Measurements from ENCODE around the gene MPP2.
"Not testable (repeated sequence)": the region's sequence is repeated elsewhere in the genome, so short reads cannot be mapped to it uniquely, and the experiment has no call there.

MPP2 gene

GRCh38 chr17:43927929-43928328, 20.6 kb upstream of the MPP2 start:
- FAIRE-seq, result not testable (repeated sequence)

GRCh38 chr17:43927060-43927864, 19.9 kb upstream of the MPP2 start:
- no peak for FAIRE-seq

DNA sequence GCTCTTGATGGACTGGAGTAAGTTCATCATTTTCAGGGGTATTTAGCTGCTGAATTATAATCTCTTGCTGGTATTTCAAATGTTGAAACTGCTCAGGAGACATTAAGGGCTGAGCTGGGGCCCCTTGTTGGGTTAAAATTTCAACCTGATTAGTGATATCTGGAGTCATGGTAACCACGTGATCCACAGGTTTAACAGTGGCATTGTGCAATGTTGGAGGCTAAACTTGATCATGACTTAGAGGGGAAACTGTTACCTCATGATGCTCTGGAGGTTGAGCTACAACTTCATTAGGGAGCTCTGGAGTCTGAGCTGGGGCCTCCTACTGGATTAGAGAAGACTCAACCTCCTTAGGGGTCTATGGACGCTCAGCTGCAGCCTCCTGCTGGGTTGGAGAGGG, 17.2 kb upstream of the MPP2 start:
- no peak for FAIRE-seq

- FAIRE-seq, result no peak
These were observed 13.3 kb upstream of the MPP2 start for GRCh38 chr17:43920500-43921095.

- FAIRE-seq, result no peak
These were observed 10.7 kb upstream of the MPP2 start for GRCh38 chr17:43918026-43918389.

DNA sequence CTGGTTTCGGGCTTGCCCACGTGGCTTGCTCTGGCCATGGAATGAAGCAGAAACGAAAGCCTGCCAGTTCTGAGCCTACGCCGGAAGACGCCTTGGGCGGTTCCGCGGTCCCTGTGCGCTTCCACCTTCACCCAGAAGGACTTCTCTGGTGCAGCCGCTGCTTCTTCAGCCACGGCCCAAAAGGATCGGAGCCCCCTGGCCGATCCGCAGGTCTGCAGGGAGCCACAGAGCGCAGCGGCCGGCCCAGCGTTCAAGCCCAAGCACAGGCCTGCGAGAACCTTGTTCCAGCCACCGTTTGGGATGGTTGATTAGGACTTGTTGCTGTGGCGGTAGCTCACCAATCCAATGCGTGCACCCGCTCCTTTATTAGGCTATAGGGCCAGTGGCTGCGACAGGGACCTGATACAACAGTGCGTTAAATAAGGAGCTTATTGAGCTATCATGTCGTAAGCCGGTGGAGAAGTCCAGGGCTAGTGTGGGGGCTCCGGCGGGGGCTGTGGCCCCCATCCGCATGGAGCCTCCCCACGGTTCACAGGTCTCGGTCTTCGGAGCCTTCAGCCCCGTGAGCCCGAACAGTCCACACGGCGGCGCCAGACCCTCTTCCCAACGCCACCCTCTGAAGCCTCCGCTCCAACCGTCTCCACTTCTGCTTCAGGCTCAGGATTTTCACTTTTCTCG, 10.2 kb upstream of the MPP2 start:
- no peak for FAIRE-seq

DNA sequence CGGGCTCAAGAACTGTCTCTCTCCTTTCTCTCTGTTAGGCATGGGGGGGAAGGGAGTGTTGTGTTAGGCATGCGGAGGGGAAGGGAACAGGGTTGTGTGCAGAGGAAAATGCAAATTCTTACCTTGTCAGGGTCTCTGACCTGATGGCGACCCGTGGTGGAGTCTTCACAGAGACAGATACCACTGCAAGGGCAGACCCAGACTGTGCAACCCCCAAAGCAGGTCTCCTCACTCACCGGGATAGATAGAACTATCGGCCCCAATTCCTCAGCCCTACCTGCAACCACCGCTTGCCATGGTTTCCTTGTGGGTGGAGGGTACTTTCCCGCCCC, 9.6 kb upstream of the MPP2 start:
- FAIRE-seq, result no peak

GRCh38 chr17:43916385-43916784, 9.0 kb upstream of the MPP2 start:
- FAIRE-seq, result no peak

- FAIRE-seq, result no peak
These were observed 8.2 kb upstream of the MPP2 start for GRCh38 chr17:43915559-43915958.

DNA sequence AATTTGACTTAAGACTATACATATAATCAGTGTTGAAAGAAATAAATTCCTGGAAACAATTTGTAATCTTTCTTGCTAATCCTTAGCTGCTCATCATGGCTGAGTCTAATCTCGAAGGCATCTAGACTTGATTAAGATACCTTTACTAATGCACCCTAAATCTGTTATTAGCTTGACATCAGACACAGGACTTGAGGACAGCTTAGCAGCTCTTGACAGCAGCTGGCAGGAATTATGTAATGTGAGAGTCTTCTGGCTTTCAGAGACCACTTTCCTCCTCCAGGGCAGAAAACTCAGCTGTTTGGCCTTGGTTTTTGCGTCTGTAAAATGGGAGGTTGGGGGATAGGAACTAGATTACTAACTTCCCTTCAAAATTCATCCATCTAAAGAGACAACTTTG, 7.1 kb upstream of the MPP2 start:
- no peak for FAIRE-seq

GRCh38 chr17:43913584-43913983, 6.2 kb upstream of the MPP2 start:
- no peak for FAIRE-seq

DNA sequence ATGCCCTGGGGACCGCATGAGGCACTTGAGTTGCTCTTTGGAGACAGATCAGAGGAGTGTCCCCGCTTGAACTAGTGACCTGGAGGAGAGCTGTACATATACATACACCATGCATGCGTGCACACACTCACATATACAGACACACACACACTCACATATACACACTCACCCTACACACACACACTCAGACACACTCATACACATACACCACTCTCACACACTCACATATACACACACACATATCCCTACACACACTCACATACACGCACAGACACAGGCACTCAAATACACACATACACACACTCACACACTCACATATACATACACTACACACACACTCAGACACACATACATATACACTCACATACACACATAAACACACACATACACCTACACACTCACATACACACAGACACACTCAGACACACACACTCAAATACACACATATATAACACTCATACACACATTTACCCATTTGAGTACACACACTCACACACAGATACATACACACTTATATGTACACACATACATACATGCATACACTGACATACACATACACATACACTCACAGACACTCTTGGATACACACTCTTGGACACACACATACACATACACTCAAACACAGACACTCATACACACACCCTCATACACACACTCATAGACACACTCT, 5.4 kb upstream of the MPP2 start:
- FAIRE-seq, result no peak

DNA sequence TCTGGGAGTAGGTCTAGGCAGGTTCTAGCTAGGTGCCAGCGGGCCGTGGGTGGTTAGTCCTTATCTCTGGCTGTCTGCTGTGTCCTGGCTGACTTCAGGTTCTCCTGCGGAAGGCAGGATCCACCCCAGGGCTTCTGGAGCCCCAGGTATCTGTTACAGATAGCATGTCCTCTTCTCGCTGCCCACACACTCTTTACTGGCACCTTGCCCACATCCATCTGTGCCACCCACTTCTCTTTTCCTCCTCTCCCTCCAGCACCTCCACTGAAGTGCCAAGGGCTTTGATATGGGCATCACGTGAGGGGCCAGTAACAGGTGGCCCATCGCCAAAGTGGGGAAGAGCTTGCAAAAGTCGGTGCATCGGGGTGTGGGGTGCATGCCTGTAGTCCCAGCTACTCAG, 4.6 kb upstream of the MPP2 start:
- no peak for FAIRE-seq

GRCh38 chr17:43909537-43910231, 2.3 kb upstream of the MPP2 start:
- no peak for FAIRE-seq

GRCh38 chr17:43907998-43908721, 824 bp upstream of the MPP2 start:
- peak; percentile 84 for FAIRE-seq

DNA sequence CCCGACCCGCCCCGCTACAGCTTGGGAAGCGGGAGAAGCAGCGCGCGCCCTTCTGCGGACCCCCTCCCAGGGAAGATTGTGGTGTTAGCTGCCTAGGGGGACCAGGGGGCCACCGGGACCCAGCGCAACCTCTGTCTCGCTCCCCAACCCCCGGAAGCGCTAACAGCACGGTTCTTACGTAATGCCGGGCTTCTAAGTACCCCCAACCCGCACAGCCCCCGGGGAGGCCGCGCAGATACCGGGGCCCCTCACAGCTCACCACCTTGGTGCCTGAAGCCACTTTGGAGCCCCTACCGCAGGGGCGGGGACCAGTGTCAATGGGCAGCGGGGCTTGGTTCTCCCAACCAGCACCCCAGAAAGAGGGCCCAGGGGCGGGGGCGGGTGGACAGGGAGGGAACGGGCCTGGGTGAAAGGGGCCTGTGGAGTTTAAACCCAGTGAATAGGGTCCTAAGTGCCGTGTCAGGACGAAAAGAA, 348 bp downstream of the MPP2 start:
- FAIRE-seq, result no peak

- FAIRE-seq, result no peak
These were observed 1.1 kb downstream of the MPP2 start for GRCh38 chr17:43905985-43906852.

- no peak for FAIRE-seq
These were observed 1.8 kb downstream of the MPP2 start for GRCh38 chr17:43905400-43905984.

GRCh38 chr17:43901861-43902589, 5.3 kb downstream of the MPP2 start:
- no peak for FAIRE-seq

Measured in TTC549 (cell line).